GM18520 (cell line): ENCODE results near the gene KRT85.
"Not testable (repeated sequence)": the region's sequence is repeated elsewhere in the genome, so short reads cannot be mapped to it uniquely, and the experiment has no call there.

Experiments used
- ATAC-seq: cut with Tn5 transposase; IDR thresholded peaks from one replicate; pipeline ENCODE4 v1.9.1; 2021; ENCODE audit not compliant: unreplicated experiment

KRT85 gene

DNA sequence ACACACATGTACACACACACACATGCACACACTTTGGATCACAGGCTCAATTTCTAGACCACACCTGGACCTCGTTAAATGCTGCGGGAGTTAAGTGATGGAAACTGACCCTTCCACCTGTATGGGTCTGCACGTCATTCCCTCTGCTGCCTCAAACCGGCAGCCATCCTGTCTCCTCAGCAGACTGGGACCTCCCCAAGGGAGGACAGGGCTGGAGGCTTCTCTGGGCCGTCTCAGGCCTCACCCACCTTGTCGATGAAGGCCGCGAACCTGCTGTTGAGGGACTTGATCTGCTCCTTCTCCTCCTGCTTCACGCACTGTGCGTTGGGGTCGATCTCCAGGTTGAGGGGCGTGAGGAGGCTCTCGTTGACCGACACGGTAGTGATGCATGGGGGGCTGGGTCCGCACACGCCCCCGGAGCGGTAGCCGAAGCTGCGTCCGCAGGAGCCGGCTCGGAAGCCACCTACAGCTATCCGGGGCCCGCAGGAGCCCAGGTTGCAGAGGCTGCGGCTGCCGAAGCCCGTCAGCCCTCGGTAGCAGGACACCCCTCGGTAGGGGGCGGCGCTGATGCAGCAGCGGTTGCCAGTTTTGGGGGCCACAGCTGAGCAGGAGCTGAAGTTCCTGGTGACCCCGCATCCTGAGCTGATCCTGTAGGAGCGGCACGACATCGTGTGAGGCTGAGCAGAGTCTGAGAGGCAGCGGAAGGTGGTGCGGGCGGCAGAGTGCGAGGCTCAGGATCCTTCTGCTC is at the start of gene KRT85:
KRT85 (minus strand) TSS at position 744 of the 748 bp plus-strand sequence; CDS start at position 668, 76 bp downstream.
- no peak for ATAC-seq

DNA sequence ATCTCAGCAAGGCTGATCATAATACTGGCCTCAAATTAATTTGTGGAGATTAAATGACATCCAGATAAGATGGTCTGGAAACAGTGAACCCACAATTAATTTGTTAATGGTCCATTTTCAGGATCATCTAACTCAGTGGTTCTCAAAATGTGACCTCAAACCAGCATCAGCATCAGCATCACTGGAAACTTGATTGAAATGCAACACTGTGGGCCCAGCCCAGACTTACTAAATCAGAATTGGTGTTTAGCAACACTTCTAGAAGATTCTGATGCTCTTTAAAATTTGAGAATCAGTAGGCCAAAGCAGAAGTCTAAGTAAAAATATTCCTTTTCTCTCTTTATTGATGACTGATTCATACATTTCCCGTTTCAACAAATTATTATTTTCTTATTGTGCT is 49.5 kb upstream of the KRT85 start:
- ATAC-seq: no peak

DNA sequence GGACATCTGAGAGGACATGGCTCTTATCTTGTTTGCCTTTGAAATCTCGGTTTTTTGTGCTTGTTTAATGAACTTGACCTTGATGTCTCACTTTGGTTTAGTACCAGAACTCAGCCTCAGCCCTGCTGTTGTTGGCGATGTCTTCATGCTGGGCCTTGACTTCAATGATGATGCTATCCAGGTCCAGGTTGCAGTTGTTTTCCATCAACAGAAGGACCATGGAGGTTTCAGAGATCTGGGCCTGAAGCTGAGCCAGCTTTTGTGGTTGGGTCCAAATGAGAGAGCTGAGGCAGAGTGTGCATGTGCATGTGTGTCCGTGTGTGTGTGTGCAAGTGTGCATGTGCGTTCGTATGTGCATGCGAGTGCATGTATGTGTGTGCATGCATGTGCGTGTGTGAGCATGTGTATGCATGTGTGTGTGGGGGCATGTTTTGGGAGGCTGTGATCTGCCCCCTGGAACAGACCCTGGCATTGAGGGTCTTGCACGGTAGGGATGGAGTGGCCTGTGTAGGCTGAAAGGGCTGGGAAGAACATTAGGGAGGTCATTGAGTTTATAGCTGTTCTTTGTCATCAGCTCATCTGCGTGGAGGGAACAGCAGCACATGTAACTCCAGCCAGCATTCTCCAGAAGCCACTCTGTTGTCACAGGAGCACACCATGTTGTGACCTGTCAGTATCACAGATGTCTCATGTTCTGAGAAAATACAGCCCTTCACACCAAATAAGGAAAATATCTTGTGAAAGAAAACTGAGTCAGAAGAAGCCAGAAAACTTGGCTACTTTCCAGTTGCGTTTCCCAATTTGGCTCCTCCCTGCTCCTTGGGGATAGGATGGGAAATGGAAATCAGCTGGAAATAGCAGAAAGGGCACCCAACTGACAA is 48.8 kb upstream of the KRT85 start:
- ATAC-seq: no peak

DNA sequence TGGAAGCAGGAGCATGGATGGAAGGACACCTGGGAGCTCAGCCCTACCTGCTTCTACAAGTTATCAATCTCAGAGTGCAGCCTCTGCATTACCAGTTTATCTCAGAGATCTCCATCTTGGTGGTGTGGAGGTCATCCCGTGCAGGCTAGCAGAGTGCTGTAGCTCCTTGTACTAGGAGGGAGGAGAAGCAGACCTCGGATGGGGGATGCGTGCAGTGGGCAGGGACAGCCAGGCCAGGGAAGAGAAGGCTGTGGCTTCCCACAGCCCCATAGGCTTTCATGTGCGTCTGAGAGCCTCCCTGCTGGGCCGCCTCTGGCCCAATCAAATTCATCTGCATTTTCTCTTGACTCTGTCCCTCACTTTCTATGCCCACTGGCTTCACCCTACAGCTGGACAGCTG is 47.7 kb upstream of the KRT85 start:
- ATAC-seq: no peak

DNA sequence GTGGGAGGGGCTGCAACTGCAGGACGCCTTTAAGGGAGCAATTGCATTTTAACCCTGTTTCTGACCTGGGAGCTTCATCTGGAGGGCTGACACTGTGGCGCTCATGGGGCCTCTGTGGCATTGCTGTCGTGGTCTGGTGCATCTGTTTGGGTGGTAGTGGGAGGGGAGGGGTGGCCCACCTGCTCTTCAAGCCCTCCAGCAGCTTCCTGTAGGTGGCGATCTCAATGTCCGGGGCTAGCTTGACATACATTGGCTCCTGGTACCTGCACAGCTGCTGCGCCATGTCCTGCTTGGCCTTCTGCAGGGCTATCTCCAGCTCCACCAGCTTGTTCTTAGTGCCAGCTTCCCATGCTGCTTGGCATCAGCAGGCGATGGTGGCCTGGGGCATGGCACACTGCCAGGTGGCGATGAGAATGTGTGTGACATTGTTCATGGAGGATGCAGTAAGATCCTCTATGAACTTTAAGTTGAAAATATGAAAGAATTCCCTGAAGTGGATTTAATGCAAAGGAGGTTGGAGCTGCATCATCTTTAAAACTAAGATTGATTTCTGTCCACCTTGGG is 46.6 kb upstream of the KRT85 start:
- ATAC-seq: no peak

DNA sequence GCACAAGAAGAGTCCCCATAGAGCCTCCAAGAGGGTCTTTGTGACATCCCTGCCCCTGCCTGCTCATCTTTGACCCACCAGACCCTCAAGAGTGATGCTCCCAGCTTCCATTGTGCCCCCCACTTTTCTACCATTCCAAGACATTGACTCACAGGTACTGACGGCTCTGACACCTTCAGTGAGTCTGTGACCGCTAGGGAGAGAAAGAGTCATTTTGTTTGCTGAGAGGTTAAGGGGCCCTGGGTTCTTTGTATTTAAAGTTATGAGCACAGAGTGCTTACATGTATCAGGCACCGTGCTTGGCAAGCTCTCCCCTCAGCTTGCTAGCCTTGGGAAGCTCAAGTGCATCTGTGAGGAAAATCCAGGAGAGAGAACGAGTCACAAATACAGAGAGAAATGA is 45.9 kb upstream of the KRT85 start:
- no peak for ATAC-seq

DNA sequence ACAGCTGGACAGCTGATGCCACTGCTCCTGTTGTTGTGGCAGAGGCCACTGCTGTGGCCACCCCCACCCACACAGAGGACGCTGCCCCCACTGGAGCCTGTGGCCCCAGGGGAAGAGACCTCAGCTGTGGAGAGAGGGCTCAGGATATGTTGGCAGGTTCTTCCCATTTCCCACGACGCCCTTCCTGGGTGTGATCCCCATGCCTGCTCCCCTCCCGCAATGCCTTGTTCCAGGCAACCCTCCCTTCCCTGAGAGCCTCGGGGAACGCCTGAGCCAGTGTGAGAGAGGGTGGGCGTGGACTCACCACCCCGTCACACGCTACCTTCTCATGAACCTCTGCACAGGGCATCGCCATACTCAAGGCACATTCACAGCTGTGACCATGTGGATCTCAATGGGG is 44.5 kb upstream of the KRT85 start:
- no peak for ATAC-seq

DNA sequence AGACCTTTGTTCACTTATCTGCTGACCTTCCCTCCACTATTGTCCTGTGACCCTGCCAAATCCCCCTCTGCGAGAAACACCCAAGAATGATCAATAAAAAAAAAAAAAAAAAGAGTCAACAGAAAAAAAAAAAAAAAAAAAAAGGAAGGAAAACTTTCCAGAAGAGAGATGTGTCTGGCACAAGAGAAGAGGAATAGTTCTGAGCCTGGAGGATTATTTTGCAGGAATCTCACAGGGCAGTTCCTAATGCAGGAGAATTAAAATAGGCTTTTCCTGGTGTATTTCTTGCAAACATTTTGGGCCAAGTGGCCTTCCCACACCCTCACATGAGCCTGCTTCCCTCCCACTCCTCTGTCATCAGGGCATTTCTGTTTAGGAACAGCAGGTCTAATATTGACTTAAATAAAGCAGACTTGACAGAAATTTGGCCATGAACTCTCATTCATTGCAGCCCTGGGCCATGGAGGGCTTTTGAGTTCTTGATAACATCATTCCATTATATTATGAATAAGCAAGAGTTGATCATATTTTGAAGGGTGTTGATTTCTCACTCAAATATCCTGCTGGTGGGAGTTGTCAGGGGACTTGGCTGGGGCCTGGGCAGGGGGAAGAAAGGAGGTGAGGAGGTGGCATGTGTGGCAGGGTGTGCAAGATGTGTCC is 43.4 kb upstream of the KRT85 start:
- ATAC-seq: not testable (repeated sequence)

DNA sequence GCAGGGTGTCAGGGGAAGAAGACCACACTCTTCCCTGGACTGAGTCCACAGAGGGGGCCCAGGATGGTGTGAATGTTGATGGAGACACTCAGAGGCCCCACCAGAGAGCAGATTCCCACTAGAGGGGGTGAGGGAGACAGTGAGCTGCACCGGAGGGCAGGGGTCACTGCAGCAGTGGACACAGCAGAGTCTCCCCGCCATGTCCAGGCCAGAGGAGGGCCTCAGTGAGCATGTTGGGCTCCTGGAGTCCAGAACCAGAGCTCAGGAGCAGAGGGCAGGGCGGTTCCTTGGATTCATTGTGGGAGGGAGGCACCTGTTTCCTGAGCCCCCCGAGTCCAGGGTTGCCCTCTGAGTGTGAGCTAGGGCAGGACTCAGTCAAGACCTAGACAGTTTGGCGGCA is 40.6 kb upstream of the KRT85 start:
- no peak for ATAC-seq

DNA sequence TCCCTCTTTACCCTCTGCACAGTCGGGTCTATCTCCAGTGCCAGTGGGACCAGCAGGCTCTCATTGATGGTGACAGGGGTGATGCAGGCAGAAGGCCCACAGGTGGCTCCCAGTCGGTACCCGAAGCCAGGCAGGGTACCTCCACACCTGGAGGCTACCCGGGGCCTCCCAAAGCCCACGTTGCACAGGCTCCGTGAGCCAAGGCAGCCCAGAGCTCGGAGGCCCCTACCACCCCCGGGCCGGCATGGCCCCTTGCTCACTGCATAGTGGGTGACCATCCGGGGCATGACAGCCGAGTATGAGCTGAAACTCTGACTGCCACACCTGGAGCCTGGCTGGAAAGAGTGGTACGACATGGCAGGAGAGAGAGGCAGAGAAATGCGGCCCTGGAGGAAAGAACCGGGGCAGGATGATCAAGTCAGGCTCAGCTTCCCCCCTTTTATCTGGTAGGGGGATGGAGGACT is 38.7 kb upstream of the KRT85 start, which contains the start of gene KRT82:
KRT82 (minus strand) TSS at position 414 of the 464 bp plus-strand sequence; CDS start at position 356, 58 bp downstream.
- no peak for ATAC-seq

DNA sequence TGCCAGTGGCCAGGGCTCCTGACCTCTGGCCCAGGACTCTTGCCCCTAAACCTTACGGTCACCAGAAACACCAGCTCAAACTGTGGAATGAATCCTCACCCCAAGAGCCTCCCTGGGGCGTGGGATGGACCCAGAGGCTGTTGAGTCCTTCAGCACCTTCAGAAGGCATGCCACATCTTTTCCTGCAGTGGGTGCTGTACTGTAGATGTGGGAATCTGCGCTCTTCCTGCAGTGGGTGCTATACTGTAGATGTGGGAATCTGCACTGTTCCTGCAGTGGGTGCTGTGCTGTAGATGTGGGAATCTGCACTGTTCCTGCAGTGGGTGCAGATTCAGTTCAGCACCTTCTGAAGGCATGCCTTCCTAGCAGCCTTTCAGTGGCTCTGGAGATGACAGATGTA is 37.7 kb upstream of the KRT85 start:
- ATAC-seq: no peak

DNA sequence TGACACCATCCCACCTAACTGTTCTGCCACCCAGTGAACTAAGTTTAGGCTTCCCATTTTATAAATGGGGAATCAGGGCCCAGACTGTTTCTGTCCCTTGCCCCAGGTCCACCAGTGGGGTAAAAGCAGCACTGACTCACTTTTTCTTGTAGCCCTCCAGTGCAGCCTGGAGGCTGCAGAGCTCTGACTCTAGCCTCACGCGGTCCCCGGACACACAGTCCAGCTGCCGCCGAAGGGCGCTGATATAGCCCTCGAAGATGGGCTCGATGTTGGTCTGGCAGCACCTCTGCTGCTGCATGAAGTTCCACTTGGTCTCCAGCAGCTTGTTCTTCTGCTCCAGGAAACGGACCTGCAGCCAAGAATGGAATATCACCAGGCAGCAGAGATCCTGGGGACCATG is 36.3 kb upstream of the KRT85 start:
- no peak for ATAC-seq

DNA sequence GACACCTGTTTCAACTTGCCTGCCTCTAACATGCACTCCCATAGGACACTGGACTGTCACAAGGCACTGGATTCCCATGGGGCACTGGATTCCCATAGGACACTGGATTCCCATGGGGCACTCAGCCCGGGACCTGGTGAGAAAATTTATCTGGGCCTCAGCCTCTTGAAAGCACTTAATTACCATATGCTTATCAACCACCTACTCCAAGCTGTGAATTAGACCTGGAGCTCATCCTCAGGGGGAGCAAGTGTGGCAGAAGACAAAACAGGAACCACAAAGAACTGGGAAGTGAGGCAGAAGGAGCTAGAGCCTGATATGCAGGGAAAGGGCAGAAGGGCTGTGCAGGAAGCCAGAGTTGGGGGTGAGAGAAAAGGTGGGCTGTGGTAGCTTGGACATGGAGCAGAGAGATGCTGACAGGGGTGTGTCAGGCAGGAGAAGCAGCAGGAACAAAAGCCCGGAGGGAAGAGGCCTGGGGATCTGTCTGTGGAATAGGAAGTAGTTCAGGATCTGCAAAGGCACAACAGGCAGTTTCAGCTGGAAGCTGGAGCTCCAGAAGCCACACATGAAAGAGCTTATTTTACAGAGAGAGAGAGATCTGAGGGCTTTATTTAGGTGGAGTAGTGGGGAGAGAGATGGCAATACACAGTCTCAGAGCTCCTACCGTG is 35.7 kb upstream of the KRT85 start:
- no peak for ATAC-seq

DNA sequence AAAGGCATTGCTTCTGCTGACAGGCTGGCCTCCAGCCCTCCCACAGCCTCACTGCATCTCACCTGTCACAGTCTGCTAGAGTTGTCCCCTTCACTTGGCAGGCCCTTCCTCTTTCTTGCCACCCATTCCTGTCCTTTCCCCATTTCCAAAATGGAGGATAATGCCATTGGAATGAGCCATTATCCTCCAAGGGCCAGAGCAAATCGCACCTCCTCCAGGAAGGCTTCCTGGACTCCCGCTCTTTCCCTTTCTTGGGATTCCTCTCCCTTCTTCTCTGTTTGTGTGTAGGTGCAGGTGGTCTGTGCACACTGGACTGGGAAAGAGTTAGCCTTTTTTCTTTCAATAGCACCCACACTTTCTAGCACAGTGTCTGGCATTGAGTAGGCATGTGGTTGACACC is 35.1 kb upstream of the KRT85 start:
- no peak for ATAC-seq

DNA sequence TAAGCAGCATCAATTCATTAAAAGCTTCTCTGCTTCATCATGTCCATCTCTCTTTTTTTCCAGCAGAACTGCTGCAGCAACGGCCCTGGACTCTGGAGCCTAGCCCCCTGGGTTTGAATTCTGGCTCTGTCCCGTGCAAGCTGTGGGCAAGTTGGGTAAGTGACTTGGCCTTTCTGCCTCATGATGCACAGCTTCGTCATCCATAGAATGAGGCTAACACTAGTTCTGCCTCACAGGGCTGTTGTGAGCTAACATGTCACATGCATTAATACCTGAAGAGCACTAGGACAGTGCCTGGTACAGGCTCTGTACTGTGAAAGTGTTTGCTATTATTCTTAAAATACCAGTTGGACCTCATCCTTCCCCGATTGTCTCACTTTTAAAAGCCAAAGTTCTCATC is 34.6 kb upstream of the KRT85 start:
- no peak for ATAC-seq

DNA sequence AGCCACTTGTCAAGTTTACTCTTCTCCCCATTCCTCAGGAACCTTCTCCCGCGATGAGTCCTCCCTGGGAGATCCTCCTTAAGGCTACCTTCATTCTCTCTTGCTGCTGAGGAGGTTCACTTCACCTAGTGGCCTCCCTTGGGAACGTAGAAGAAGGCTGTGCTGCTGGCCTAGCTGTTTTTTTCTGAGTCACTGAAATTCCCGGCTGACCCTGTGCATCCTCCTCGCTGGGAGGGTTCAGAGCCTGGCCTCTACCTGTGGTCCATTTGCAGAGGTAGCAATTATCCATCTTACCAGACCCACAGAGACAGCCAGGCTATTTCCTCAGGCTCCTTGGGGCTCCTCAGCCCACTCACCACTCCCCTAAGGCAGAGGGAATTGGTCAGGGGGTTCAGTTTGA is 34.2 kb upstream of the KRT85 start:
- ATAC-seq: no peak

DNA sequence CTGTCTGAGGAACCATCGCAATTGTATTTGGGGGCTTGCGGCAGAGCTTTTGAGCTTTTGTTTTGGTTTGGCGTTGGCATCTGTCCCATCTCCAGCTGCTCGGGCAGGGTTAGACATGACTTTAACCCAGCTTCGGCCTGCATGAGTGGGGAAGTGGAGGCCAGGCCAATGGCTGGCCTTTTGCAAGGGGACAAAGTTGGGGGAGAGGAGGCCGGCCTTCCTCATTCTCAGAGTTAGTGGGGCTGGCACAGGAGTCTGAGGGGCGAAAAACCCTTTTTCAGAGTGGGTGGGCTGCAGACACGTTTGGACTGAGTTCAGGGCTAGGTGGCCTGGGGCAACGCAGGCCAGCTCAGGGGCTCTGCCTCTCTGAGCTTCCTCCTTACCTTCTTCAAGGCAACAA is 33.6 kb upstream of the KRT85 start:
- ATAC-seq: no peak

DNA sequence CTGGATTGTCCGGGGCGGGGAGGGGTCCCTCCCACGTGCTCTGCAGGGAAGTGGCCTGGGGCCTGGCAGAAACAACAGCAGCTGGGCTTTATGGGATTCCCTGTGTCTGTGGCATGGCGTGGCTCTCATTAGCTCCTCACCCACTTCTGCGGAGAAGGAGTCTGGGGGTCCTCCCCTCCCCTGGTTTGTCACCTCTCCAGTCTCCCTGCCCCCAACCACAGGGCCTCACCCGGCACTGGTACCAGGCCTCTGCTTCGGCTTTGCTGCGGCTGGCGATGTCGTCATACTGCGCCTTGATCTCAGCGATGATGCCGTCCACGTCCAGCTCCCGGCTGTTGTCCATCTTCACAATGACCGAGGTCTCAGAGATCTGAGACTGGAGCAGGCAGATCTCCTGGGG is 32.5 kb upstream of the KRT85 start:
- no peak for ATAC-seq

DNA sequence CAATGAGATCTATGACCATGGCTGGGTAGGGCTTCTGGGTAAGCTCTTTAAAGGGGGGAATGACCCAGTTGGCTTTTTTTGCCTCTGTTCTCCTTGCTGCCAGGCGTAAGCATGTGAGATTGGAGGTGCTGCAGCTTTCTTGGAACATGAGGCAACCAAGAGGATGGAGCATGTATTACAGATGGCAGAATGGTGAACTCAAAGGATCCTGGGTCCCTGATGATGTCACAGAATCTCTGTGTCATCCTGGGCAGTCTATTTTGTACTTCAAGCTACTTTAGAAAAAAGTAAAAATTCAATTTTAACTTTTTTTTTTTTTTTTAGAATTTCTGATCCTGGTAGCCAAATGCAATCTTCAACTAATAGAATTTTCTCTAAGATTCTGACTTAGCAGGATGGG is 30.9 kb upstream of the KRT85 start:
- no peak for ATAC-seq

DNA sequence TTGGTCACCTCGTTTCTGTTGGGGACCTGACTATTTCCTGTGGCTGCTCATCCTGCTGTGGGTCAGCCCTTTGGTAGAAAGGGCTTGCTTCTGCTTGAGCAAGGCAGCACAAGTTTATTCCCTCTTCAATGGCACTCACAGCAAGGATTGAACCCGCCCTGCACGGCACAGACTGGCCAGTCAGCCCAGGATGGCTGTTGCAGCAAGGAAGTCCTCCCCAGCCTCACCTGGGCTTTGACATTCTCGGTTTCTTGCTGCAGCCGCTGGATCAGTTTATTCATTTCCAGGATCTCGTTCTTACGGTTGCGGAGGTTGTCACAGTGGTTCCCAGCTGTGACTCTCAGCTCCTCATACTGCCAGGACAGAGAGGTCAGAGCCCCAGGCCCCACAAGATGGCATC is 29.4 kb upstream of the KRT85 start:
- no peak for ATAC-seq
